Neural cell (in vitro differentiated cells): ENCODE results near the gene XRRA1. TPM values are rescaled to one million over a fixed set of nuclear protein-coding genes. Genes with fewer than 3 reads are reported as not detected.

ENCODE experiments used
- H2AFZ ChIP-seq: fragments of 200-600, 300-800 bp; sonication (generic), shearing (Covaris generic); 2 replicates; pipeline ENCODE4 v1.6.0; 2014; ENCODE audit warnings: low read depth, mild to moderate bottlenecking, antibody characterized with exemption, low read length, moderate library complexity
- H3F3A ChIP-seq: fragments of 200-600 bp; shearing (Covaris generic); 2 replicates; pipeline ENCODE4 v1.6.1; 2016; ENCODE audit warnings: mild to moderate bottlenecking, moderate library complexity, mixed read lengths, antibody characterized with exemption, low read length; ENCODE audit not compliant: insufficient read depth, poor library complexity, severe bottlenecking
- H3K27ac ChIP-seq: fragments of 200-600, 300-800 bp; sonication (generic), shearing (Covaris generic); 2 replicates; pipeline ENCODE4 v1.5.1; 2014; ENCODE audit warnings: mild to moderate bottlenecking, low read length, moderate library complexity
- H3K27me3 ChIP-seq: fragments of 300-800, 200-600 bp; sonication (generic), shearing (Covaris generic); 2 replicates; pipeline ENCODE4 v1.6.0; 2014; ENCODE audit warnings: mild to moderate bottlenecking, low read depth, low read length, moderate library complexity; ENCODE audit not compliant: insufficient read depth
- H3K36me3 ChIP-seq: fragments of 300-800, 200-600 bp; sonication (generic), shearing (Covaris generic); 2 replicates; pipeline ENCODE4 v1.5.1; 2014; ENCODE audit warnings: mild to moderate bottlenecking, antibody characterized with exemption, low read length, moderate library complexity; ENCODE audit not compliant: insufficient read depth
- H3K4me2 ChIP-seq: fragments of 300-800, 200-600 bp; sonication (generic), shearing (Covaris generic); 2 replicates; pipeline ENCODE4 v1.6.0; 2014; ENCODE audit warnings: mild to moderate bottlenecking, low read length
- H3K4me3 ChIP-seq: fragments of 300-800, 200-600 bp; sonication (generic), shearing (Covaris generic); 2 replicates; pipeline ENCODE4 v1.5.1; 2014; ENCODE audit warnings: mild to moderate bottlenecking, low read length, moderate library complexity
- H3K79me2 ChIP-seq: fragments of 200-600 bp; shearing (Covaris generic); replicated peaks from 2 replicates; pipeline ENCODE4 v1.6.0; 2014; ENCODE audit warnings: mild to moderate bottlenecking, low read length, moderate library complexity; ENCODE audit not compliant: insufficient read depth
- H3K9ac ChIP-seq: fragments of 300-800, 200-600 bp; sonication (generic), shearing (Covaris generic); 2 replicates; pipeline ENCODE4 v1.6.1; 2016; ENCODE audit warnings: mild to moderate bottlenecking, low read length, mixed read lengths
- H3K9me2 ChIP-seq: fragments of 200-600 bp; shearing (Covaris generic); 2 replicates; pipeline ENCODE4 v1.6.1; 2016; ENCODE audit warnings: mild to moderate bottlenecking, low read length, mixed read lengths; ENCODE audit not compliant: insufficient read depth
- H3K9me3 ChIP-seq: fragments of 200-600, 300-800 bp; sonication (generic), shearing (Covaris generic); 2 replicates; pipeline ENCODE4 v1.6.1; 2016; ENCODE audit warnings: mild to moderate bottlenecking, mixed run types, low read length, moderate library complexity, mixed read lengths
- H4K20me1 ChIP-seq: fragments of 200-600 bp; shearing (Covaris generic); 2 replicates; pipeline ENCODE4 v1.6.1; 2016; ENCODE audit warnings: mild to moderate bottlenecking, mixed run types; ENCODE audit not compliant: insufficient read depth
- CTCF ChIP-seq: fragments of 450-650 bp; IDR thresholded peaks from 2 replicates; pipeline ENCODE4 v1.5.1; 2014; ENCODE audit warnings: antibody characterized with exemption, mild to moderate bottlenecking, moderate library complexity; ENCODE audit not compliant: poor library complexity, severe bottlenecking
- EP300 ChIP-seq: fragments of 450-650 bp; conservative IDR thresholded peaks from 2 replicates; pipeline ENCODE4 v1.6.1; 2014; ENCODE audit warnings: antibody characterized with exemption, mild to moderate bottlenecking, moderate library complexity; ENCODE audit not compliant: poor library complexity, severe bottlenecking
- EZH2 ChIP-seq: fragments of 200-600, 300-800 bp; shearing (Covaris generic), sonication (generic); IDR thresholded peaks from 2 replicates; pipeline ENCODE4 v1.6.1; 2014; ENCODE audit warnings: antibody characterized with exemption, low read length, borderline replicate concordance, mild to moderate bottlenecking; ENCODE audit not compliant: insufficient read depth, poor library complexity, severe bottlenecking
- MXI1 ChIP-seq: fragments of 450-650 bp; conservative IDR thresholded peaks from 2 replicates; pipeline ENCODE4 v1.6.1; 2014; ENCODE audit warnings: antibody characterized with exemption, mild to moderate bottlenecking; ENCODE audit not compliant: poor library complexity, severe bottlenecking
- POLR2AphosphoS5 ChIP-seq: IDR thresholded peaks from 2 replicates; pipeline ENCODE4 v1.6.1; 2012
- RAD21 ChIP-seq: fragments of 450-650 bp; conservative IDR thresholded peaks from 2 replicates; pipeline ENCODE4 v1.6.1; 2014; ENCODE audit warnings: antibody characterized with exemption, mild to moderate bottlenecking, moderate library complexity
- REST ChIP-seq: IDR thresholded peaks from 2 replicates; pipeline ENCODE4 v1.6.1; 2012; ENCODE audit warnings: borderline replicate concordance
- SMC3 ChIP-seq: fragments of 450-650 bp; conservative IDR thresholded peaks from 2 replicates; pipeline ENCODE4 v1.6.1; 2014; ENCODE audit warnings: antibody characterized with exemption, mild to moderate bottlenecking, moderate library complexity; ENCODE audit not compliant: poor library complexity
- TAF1 ChIP-seq: IDR thresholded peaks from 2 replicates; pipeline ENCODE4 v1.6.1; 2012; ENCODE audit warnings: low read depth
- polyA plus RNA-seq: library from polyadenylated mRNA; depleted of rRNA; stranded (reverse); fragments of >200 nt; gene quantifications from 2 replicates; pipeline ENCODE4 v1.2.3, GENCODE V29; 2014

Gene XRRA1
- polyA plus RNA-seq, 1 donor from 2014 or later = 2.7 TPM

GRCh38 chr11:74840486-74840885 lies 108.4 kb downstream of the XRRA1 start:
- Histone ChIP-seq H3K27ac (no peak overlapping the region), H3K4me2 (no peak overlapping the region), H3K79me2 (no peaks in the 10 kb centered on the region), H3K9me2 (no peaks in the 10 kb centered on the region), H2AFZ (no peak overlapping the region), H3K27me3 (no peaks in the 10 kb centered on the region), H3K9ac (no peak overlapping the region), H3K9me3 (no peaks in the 10 kb centered on the region), H3K36me3 (peaks cover 26% of the 10 kb centered on the region), H3K4me3 (no peak overlapping the region), H4K20me1 (no peaks in the 10 kb centered on the region), H3F3A (no peaks in the 10 kb centered on the region)
- TF ChIP-seq EP300 (no peak), CTCF (no peak), MXI1 (no peak), TAF1 (no peak), SMC3 (no peak), REST (no peak), POLR2AphosphoS5 (no peak), EZH2 (no peak), RAD21 (no peak)

GRCh38 chr11:74839971-74840370 lies 108.9 kb downstream of the XRRA1 start:
- H2AFZ ChIP-seq = no peak overlapping the region
- H3K4me3 ChIP-seq = no peak overlapping the region
- no peaks in the 10 kb centered on the region for H3K9me3 ChIP-seq
- no peaks in the 10 kb centered on the region for H4K20me1 ChIP-seq
- TF ChIP-seq REST = no peak
- no peak for TF ChIP-seq MXI1
- no peak for TF ChIP-seq CTCF
- TF ChIP-seq RAD21 = no peak
- no peak for TF ChIP-seq EP300
- no peak for TF ChIP-seq POLR2AphosphoS5
- no peak for TF ChIP-seq TAF1
- no peak overlapping the region for H3K27ac ChIP-seq
- H3K9ac ChIP-seq = no peak overlapping the region
- no peaks in the 10 kb centered on the region for H3K79me2 ChIP-seq
- H3K9me2 ChIP-seq = no peaks in the 10 kb centered on the region
- H3K36me3 ChIP-seq = peaks cover 27% of the 10 kb centered on the region
- H3F3A ChIP-seq = no peaks in the 10 kb centered on the region
- no peaks in the 10 kb centered on the region for H3K27me3 ChIP-seq
- no peak overlapping the region for H3K4me2 ChIP-seq
